ENCODE data around the gene TENT5C.

TENT5C gene

DNA sequence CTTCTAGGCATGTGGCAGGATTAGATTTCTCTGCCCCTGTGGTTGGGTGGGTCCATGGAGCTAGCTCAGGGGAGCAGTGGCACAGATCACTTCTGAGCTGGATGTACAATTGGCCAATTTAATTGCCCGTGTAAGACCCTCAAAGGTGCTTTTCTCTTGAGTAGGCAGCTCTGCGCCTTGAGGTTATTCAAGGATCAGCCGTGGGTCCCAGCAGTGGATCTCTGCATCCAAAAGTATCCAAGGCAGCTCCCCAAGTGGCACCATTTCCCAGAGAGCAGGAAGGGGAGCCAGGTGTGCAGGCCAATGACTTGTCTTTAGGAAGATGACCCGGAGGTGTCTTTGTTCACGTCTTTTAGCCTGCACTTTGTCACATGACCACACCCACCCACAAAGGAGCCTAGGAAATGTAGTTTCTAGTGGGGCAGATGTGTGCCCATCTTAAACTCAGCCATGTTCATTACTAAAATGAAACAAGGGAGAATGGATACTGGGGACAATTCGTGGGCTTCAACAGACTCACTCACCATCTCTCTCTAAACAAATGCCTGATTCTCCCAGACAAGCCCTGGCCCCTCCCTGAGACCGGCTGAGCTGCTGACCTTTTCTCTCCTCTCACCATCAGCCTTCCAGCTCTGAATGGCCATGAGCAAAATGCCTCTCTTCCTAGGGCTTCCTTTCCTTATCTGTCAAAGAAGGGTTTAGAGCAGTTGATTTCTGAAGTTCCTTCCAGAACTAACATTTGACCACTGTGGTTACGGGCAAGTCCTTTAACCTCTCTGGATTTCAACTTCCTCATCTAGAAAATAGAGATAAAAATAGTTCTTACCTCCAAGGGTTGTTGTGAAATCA lies 41.4 kb upstream of the TENT5C start:
- Histone ChIP-seq H3K9me3 (ENCODE audit: control insufficient read depth, insufficient read depth, low read depth, low read length) (peaks cover under 1% of the 10 kb centered on the region; the same call in 1 of the 2 replicates), H3K27ac (ENCODE audit: low read depth, low read length) (no peak overlapping the region), H3K9ac (ENCODE audit: low read length) (no peak overlapping the region), H3K4me3 (ENCODE audit: low read depth, low read length) (no peak overlapping the region), H3K4me1 (ENCODE audit: control insufficient read depth, insufficient read depth, low read length) (no peaks in the 10 kb centered on the region), H3K27me3 (ENCODE audit: control insufficient read depth, insufficient read depth, low read length) (no peaks in the 10 kb centered on the region), H3K36me3 (ENCODE audit: control insufficient read depth, insufficient read depth, low read length) (no peaks in the 10 kb centered on the region)

- no peak overlapping the region for H3K27ac ChIP-seq (ENCODE audit: low read depth, low read length)
- no peak overlapping the region for H3K9ac ChIP-seq (ENCODE audit: low read length)
- no peaks in the 10 kb centered on the region for H3K4me1 ChIP-seq (ENCODE audit: control insufficient read depth, insufficient read depth, low read length)
- H3K27me3 ChIP-seq (ENCODE audit: control insufficient read depth, insufficient read depth, low read length): no peaks in the 10 kb centered on the region
- no peaks in the 10 kb centered on the region for H3K9me3 ChIP-seq (ENCODE audit: control insufficient read depth, insufficient read depth, low read depth, low read length)
- no peak overlapping the region for H3K4me3 ChIP-seq (ENCODE audit: low read depth, low read length)
- no peaks in the 10 kb centered on the region for H3K36me3 ChIP-seq (ENCODE audit: control insufficient read depth, insufficient read depth, low read length)
Observed at GRCh38 chr1:117565076-117565556, 40.7 kb upstream of the TENT5C start.

DNA sequence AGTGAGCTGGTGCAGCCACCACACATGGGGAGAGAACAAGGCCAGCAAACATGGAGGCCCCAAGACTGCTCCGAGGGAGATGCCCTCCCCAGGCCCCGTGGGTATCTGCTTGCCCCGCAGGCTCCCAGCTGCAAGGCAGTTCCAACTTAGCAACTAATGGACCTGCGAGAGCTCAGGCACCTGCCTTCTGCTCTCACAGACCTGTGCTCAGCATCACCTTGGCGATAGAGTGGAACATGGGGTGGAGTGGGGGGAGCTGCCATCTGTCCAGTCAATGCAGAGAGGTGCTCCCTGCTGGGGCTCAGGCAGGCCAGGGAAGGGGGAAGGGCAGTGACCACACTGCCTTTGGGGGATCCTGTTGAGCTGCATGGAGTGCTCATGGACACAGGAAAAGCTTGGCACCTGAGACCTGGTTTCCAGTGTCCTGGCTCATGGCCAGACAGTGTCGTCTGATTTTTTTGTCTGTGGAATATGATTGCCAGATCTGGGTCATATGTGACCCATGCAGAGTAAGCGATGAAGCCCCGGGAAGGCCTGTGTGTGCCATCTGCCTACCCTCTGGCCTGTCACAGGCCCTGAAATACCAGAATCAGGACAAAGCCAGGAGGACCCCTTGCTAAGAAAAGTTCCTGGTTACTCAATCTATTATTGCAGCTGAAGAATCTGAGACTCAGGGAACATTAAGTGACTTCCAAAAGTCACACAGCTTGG lies 39.9 kb upstream of the TENT5C start:
- Histone ChIP-seq H3K9ac (ENCODE audit: low read length) (no peak overlapping the region), H3K27me3 (ENCODE audit: control insufficient read depth, insufficient read depth, low read length) (no peaks in the 10 kb centered on the region), H3K36me3 (ENCODE audit: control insufficient read depth, insufficient read depth, low read length) (no peaks in the 10 kb centered on the region), H3K4me1 (ENCODE audit: control insufficient read depth, insufficient read depth, low read length) (no peaks in the 10 kb centered on the region), H3K9me3 (ENCODE audit: control insufficient read depth, insufficient read depth, low read depth, low read length) (no peaks in the 10 kb centered on the region), H3K4me3 (ENCODE audit: low read depth, low read length) (no peak overlapping the region), H3K27ac (ENCODE audit: low read depth, low read length) (no peak overlapping the region)

GRCh38 chr1:117566556-117566955 lies 39.3 kb upstream of the TENT5C start:
- H3K4me3 ChIP-seq (ENCODE audit: low read depth, low read length): no peak overlapping the region

GRCh38 chr1:117567435-117567834 lies 38.4 kb upstream of the TENT5C start:
- H3K9me3 ChIP-seq (ENCODE audit: control insufficient read depth, insufficient read depth, low read depth, low read length): no peaks in the 10 kb centered on the region
- no peak overlapping the region for H3K9ac ChIP-seq (ENCODE audit: low read length)
- no peak overlapping the region for H3K27ac ChIP-seq (ENCODE audit: low read depth, low read length)
- H3K4me3 ChIP-seq (ENCODE audit: low read depth, low read length): no peak overlapping the region
- no peaks in the 10 kb centered on the region for H3K27me3 ChIP-seq (ENCODE audit: control insufficient read depth, insufficient read depth, low read length)
- H3K4me1 ChIP-seq (ENCODE audit: control insufficient read depth, insufficient read depth, low read length): no peaks in the 10 kb centered on the region
- no peaks in the 10 kb centered on the region for H3K36me3 ChIP-seq (ENCODE audit: control insufficient read depth, insufficient read depth, low read length)

More at GRCh38 chr1:117566556-117566955, 39.3 kb upstream of the TENT5C start:
- Histone ChIP-seq H3K36me3 (ENCODE audit: control insufficient read depth, insufficient read depth, low read length) (no peaks in the 10 kb centered on the region), H3K9me3 (ENCODE audit: control insufficient read depth, insufficient read depth, low read depth, low read length) (no peaks in the 10 kb centered on the region), H3K9ac (ENCODE audit: low read length) (no peak overlapping the region), H3K27ac (ENCODE audit: low read depth, low read length) (no peak overlapping the region), H3K4me1 (ENCODE audit: control insufficient read depth, insufficient read depth, low read length) (no peaks in the 10 kb centered on the region), H3K27me3 (ENCODE audit: control insufficient read depth, insufficient read depth, low read length) (no peaks in the 10 kb centered on the region)

DNA sequence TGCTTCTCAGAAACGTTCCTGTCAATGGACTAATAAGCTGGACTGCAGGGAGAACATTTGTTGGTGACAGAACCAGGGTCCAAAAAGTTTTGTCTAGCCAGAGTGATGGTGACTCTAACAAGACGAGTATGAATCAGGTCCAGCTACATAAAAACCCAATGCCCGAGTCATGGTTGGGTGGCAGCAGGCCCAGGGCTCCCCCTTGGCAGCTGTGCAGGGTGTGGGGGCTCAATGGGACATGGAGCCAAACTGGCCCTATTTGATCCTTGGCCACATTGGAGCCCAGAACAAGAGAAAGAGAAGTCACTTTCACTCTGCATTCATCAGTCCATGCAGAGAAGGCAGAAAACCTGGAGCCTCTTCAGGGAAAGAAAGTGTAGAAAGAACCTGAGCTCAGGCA lies 37.9 kb upstream of the TENT5C start:
- no peaks in the 10 kb centered on the region for H3K4me1 ChIP-seq (ENCODE audit: control insufficient read depth, insufficient read depth, low read length)
- no peaks in the 10 kb centered on the region for H3K36me3 ChIP-seq (ENCODE audit: control insufficient read depth, insufficient read depth, low read length)
- no peak overlapping the region for H3K27ac ChIP-seq (ENCODE audit: low read depth, low read length)
- no peak overlapping the region for H3K4me3 ChIP-seq (ENCODE audit: low read depth, low read length)
- H3K9me3 ChIP-seq (ENCODE audit: control insufficient read depth, insufficient read depth, low read depth, low read length): no peaks in the 10 kb centered on the region
- no peak overlapping the region for H3K9ac ChIP-seq (ENCODE audit: low read length)
- no peaks in the 10 kb centered on the region for H3K27me3 ChIP-seq (ENCODE audit: control insufficient read depth, insufficient read depth, low read length)

DNA sequence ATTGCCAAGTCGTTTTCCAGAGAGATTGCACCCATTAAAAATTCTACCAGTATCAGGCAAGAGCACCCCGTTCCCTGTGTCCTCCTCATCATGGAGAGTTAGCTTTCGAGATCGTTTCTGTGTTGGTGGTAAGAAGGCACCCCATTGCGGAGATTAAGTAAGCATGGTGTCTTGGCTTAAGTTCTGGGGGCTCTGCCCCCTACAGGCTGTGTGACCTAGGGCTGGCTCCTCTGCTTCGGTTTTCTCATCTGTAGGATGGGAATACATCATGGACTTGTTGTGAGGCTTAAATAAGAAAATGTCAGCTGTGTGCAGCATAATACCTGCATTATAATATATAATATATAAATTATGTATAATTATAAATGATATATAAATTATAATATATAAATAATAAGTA lies 36.8 kb upstream of the TENT5C start:
- Histone ChIP-seq H3K9me3 (ENCODE audit: control insufficient read depth, insufficient read depth, low read depth, low read length) (no peaks in the 10 kb centered on the region), H3K27ac (ENCODE audit: low read depth, low read length) (no peak overlapping the region), H3K4me1 (ENCODE audit: control insufficient read depth, insufficient read depth, low read length) (peaks cover 4% of the 10 kb centered on the region), H3K9ac (ENCODE audit: low read length) (no peak overlapping the region), H3K36me3 (ENCODE audit: control insufficient read depth, insufficient read depth, low read length) (no peaks in the 10 kb centered on the region), H3K27me3 (ENCODE audit: control insufficient read depth, insufficient read depth, low read length) (no peaks in the 10 kb centered on the region), H3K4me3 (ENCODE audit: low read depth, low read length) (no peak overlapping the region)

DNA sequence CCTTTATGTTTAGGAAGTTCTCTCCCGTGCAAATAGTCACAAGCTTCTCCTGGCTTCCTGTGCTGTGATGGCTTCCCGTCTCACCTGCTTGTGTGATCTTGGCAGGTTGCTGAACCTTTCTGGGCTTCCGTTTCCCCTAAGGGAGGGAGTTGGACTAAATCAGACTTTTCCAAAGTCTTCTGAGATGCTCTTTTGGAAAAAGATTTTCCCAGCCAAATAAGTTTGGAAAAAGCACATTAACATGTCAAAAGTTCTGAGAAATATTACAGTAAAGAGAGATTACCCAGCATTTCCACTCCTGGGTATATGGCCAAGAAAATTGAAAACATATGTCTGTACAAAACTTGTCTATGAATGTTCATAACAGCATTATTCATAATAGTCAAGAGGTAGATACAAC lies 36.0 kb upstream of the TENT5C start:
- Histone ChIP-seq H3K36me3 (ENCODE audit: control insufficient read depth, insufficient read depth, low read length) (no peaks in the 10 kb centered on the region), H3K9ac (ENCODE audit: low read length) (no peak overlapping the region), H3K27ac (ENCODE audit: low read depth, low read length) (no peak overlapping the region), H3K27me3 (ENCODE audit: control insufficient read depth, insufficient read depth, low read length) (no peaks in the 10 kb centered on the region), H3K9me3 (ENCODE audit: control insufficient read depth, insufficient read depth, low read depth, low read length) (no peaks in the 10 kb centered on the region), H3K4me1 (ENCODE audit: control insufficient read depth, insufficient read depth, low read length) (peaks cover 13% of the 10 kb centered on the region), H3K4me3 (ENCODE audit: low read depth, low read length) (no peak overlapping the region)

- no peaks in the 10 kb centered on the region for H3K27me3 ChIP-seq (ENCODE audit: control insufficient read depth, insufficient read depth, low read length)
- H3K9ac ChIP-seq (ENCODE audit: low read length): no peak overlapping the region
- peaks cover 16% of the 10 kb centered on the region for H3K4me1 ChIP-seq (ENCODE audit: control insufficient read depth, insufficient read depth, low read length)
- no peak overlapping the region for H3K4me3 ChIP-seq (ENCODE audit: low read depth, low read length)
- no peaks in the 10 kb centered on the region for H3K9me3 ChIP-seq (ENCODE audit: control insufficient read depth, insufficient read depth, low read depth, low read length)
- H3K36me3 ChIP-seq (ENCODE audit: control insufficient read depth, insufficient read depth, low read length): no peaks in the 10 kb centered on the region
- H3K27ac ChIP-seq (ENCODE audit: low read depth, low read length): no peak overlapping the region
Observed at GRCh38 chr1:117570988-117571409, 34.8 kb upstream of the TENT5C start.

GRCh38 chr1:117571496-117571895 lies 34.4 kb upstream of the TENT5C start:
- Histone ChIP-seq H3K27me3 (ENCODE audit: control insufficient read depth, insufficient read depth, low read length) (no peaks in the 10 kb centered on the region), H3K36me3 (ENCODE audit: control insufficient read depth, insufficient read depth, low read length) (no peaks in the 10 kb centered on the region), H3K27ac (ENCODE audit: low read depth, low read length) (no peak overlapping the region), H3K9me3 (ENCODE audit: control insufficient read depth, insufficient read depth, low read depth, low read length) (no peaks in the 10 kb centered on the region), H3K4me1 (ENCODE audit: control insufficient read depth, insufficient read depth, low read length) (peaks cover 16% of the 10 kb centered on the region), H3K9ac (ENCODE audit: low read length) (no peak overlapping the region), H3K4me3 (ENCODE audit: low read depth, low read length) (no peak overlapping the region)

GRCh38 chr1:117572546-117572945 lies 33.3 kb upstream of the TENT5C start:
- Histone ChIP-seq H3K27ac (ENCODE audit: low read depth, low read length) (no peak overlapping the region), H3K36me3 (ENCODE audit: control insufficient read depth, insufficient read depth, low read length) (no peaks in the 10 kb centered on the region), H3K27me3 (ENCODE audit: control insufficient read depth, insufficient read depth, low read length) (no peaks in the 10 kb centered on the region), H3K4me3 (ENCODE audit: low read depth, low read length) (no peak overlapping the region), H3K4me1 (ENCODE audit: control insufficient read depth, insufficient read depth, low read length) (peaks cover 16% of the 10 kb centered on the region), H3K9me3 (ENCODE audit: control insufficient read depth, insufficient read depth, low read depth, low read length) (no peaks in the 10 kb centered on the region), H3K9ac (ENCODE audit: low read length) (no peak overlapping the region)
